Measurements from ENCODE around the gene ADPRHL1.
"Not testable (repeated sequence)": the region's sequence is repeated elsewhere in the genome, so short reads cannot be mapped to it uniquely, and the experiment has no call there.

- not testable (repeated sequence) for TF ChIP-seq EZH2 (IDR thresholded peaks at IDR 0.05); POLR2AphosphoS5 (IDR thresholded peaks at IDR 0.05; ENCODE audit: borderline replicate concordance, low read depth, low read length); FOXP2 (optimal IDR thresholded peaks at IDR 0.05; ENCODE audit: control extremely low read depth, extremely low read length, insufficient read depth)
These were observed 84.9 kb downstream of the ADPRHL1 start for GRCh38 chr13:113368353-113368752.

Data from SK-N-MC (cell line).